Mucosa of gallbladder (tissue), 1 donor: Measurements from ENCODE around the gene TMEM178B. TPM values are rescaled to one million over a fixed set of nuclear protein-coding genes. Genes with fewer than 3 reads are reported as not detected.

Experiments used
- DNase-seq: peaks from one replicate; pipeline ENCODE4 v3.0.0-alpha.2; 2020; ENCODE audit warnings: low spot score
- total RNA-seq: library from RNA; stranded (reverse); gene quantifications from one replicate; pipeline ENCODE4 v1.2.1, GENCODE V29; 2021
- donor health status: DM: no; HTN: no; CAD: no.

Gene TMEM178B
- total RNA-seq, 1 donor from 2014 or later, result 3.5 TPM

- DNase-seq, result no peak
Observed at GRCh38 chr7:141221007-141221612, 147.2 kb downstream of the TMEM178B start.

- DNase-seq, result no peak
Observed at GRCh38 chr7:141225916-141226618, 152.2 kb downstream of the TMEM178B start.

GRCh38 chr7:141227454-141227853, 153.6 kb downstream of the TMEM178B start:
- DNase-seq, result no peak

- DNase-seq, result no peak
Observed at GRCh38 chr7:141228482-141228881, 154.6 kb downstream of the TMEM178B start.

GRCh38 chr7:141231018-141231792, 157.3 kb downstream of the TMEM178B start:
- no peak for DNase-seq

- no peak for DNase-seq
Observed at GRCh38 chr7:141232286-141233051, 158.6 kb downstream of the TMEM178B start.

- no peak for DNase-seq
Observed at GRCh38 chr7:141234335-141235105, 160.7 kb downstream of the TMEM178B start.

- no peak for DNase-seq
Observed at GRCh38 chr7:141235656-141236055, 161.8 kb downstream of the TMEM178B start.

GRCh38 chr7:141238596-141239243, 164.9 kb downstream of the TMEM178B start:
- DNase-seq, result no peak

- DNase-seq, result no peak
Observed at GRCh38 chr7:141239661-141240060, 165.8 kb downstream of the TMEM178B start.

GRCh38 chr7:141242568-141242967, 168.7 kb downstream of the TMEM178B start:
- no peak for DNase-seq

- DNase-seq, result no peak
Observed at GRCh38 chr7:141243368-141243767, 169.5 kb downstream of the TMEM178B start.

- no peak for DNase-seq
Observed at GRCh38 chr7:141244435-141244834, 170.6 kb downstream of the TMEM178B start.

- DNase-seq, result no peak
Observed at GRCh38 chr7:141246426-141246825, 172.6 kb downstream of the TMEM178B start.

GRCh38 chr7:141251180-141251579, 177.3 kb downstream of the TMEM178B start:
- DNase-seq, result no peak

- no peak for DNase-seq
Observed at GRCh38 chr7:141251957-141252356, 178.1 kb downstream of the TMEM178B start.

GRCh38 chr7:141257597-141257996, 183.7 kb downstream of the TMEM178B start:
- DNase-seq, result no peak

- no peak for DNase-seq
Observed at GRCh38 chr7:141258559-141258958, 184.7 kb downstream of the TMEM178B start.

- no peak for DNase-seq
Observed at GRCh38 chr7:141262101-141263090, 188.5 kb downstream of the TMEM178B start.
